Measurements from ENCODE around the gene DBH.

Gene DBH

GRCh38 chr9:133685653-133686609, 49.8 kb downstream of the DBH start:
- no peak for DNase-seq

GRCh38 chr9:133686642-133687575, 50.7 kb downstream of the DBH start:
- no peak for DNase-seq

GRCh38 chr9:133687856-133688761, 51.9 kb downstream of the DBH start:
- DNase-seq: no peak

- no peak for DNase-seq
Measured at GRCh38 chr9:133689151-133689763, 53.1 kb downstream of the DBH start.

- peak; percentile 36 for DNase-seq
Measured at GRCh38 chr9:133690081-133690561, 54.0 kb downstream of the DBH start.

GRCh38 chr9:133691191-133691590, 55.0 kb downstream of the DBH start:
- DNase-seq: no peak

GRCh38 chr9:133691626-133692363, 55.6 kb downstream of the DBH start:
- DNase-seq: no peak

- no peak for DNase-seq
Measured at GRCh38 chr9:133692364-133692985, 56.3 kb downstream of the DBH start.

GRCh38 chr9:133693116-133693515, 57.0 kb downstream of the DBH start:
- no peak for DNase-seq

GRCh38 chr9:133693703-133694529, 57.8 kb downstream of the DBH start:
- DNase-seq: no peak

GRCh38 chr9:133694686-133695085, 58.5 kb downstream of the DBH start:
- no peak for DNase-seq

GRCh38 chr9:133696071-133696472, 59.9 kb downstream of the DBH start:
- no peak for DNase-seq

GRCh38 chr9:133699546-133699945, 63.4 kb downstream of the DBH start:
- DNase-seq: no peak

GRCh38 chr9:133700819-133701320, 64.7 kb downstream of the DBH start:
- DNase-seq: no peak

- DNase-seq: no peak
Measured at GRCh38 chr9:133701321-133701980, 65.3 kb downstream of the DBH start.

- no peak for DNase-seq
Measured at GRCh38 chr9:133701981-133702797, 66.0 kb downstream of the DBH start.

- DNase-seq: no peak
Measured at GRCh38 chr9:133702798-133703590, 66.8 kb downstream of the DBH start.

All from DMS53 (cell line).